Measurements from ENCODE around the gene AGAP1.

Gene AGAP1

GRCh38 chr2:235781775-235782174 lies 287.9 kb downstream of the AGAP1 start:
- no peak for DNase-seq

- DNase-seq: no peak
Observed at GRCh38 chr2:235784788-235785187, 290.9 kb downstream of the AGAP1 start.

GRCh38 chr2:235789552-235789951 lies 295.7 kb downstream of the AGAP1 start:
- DNase-seq: no peak

GRCh38 chr2:235793163-235793752 lies 299.4 kb downstream of the AGAP1 start:
- DNase-seq: peak in 1 of 2 experiments; percentile 39

- DNase-seq: no peak
Observed at GRCh38 chr2:235799281-235799680, 305.4 kb downstream of the AGAP1 start.

- no peak for DNase-seq
Observed at GRCh38 chr2:235802542-235802941, 308.7 kb downstream of the AGAP1 start.

- no peak for DNase-seq
Observed at GRCh38 chr2:235803028-235803427, 309.2 kb downstream of the AGAP1 start.

GRCh38 chr2:235804676-235805075 lies 310.8 kb downstream of the AGAP1 start:
- no peak for DNase-seq

- no peak for DNase-seq
Observed at GRCh38 chr2:235806986-235807750, 313.3 kb downstream of the AGAP1 start.

GRCh38 chr2:235808366-235808765 lies 314.5 kb downstream of the AGAP1 start:
- no peak for DNase-seq

GRCh38 chr2:235810252-235810651 lies 316.4 kb downstream of the AGAP1 start:
- no peak for DNase-seq

- peak; percentile 66 to 80 for DNase-seq
Observed at GRCh38 chr2:235810846-235811245, 317.0 kb downstream of the AGAP1 start.

GRCh38 chr2:235811446-235812184 lies 317.8 kb downstream of the AGAP1 start:
- no peak for DNase-seq

- DNase-seq: no peak
Observed at GRCh38 chr2:235812185-235812665, 318.4 kb downstream of the AGAP1 start.

- DNase-seq: no peak
Observed at GRCh38 chr2:235813398-235813797, 319.6 kb downstream of the AGAP1 start.

GRCh38 chr2:235820571-235820970 lies 326.7 kb downstream of the AGAP1 start:
- no peak for DNase-seq

- DNase-seq: no peak
Observed at GRCh38 chr2:235824331-235824730, 330.5 kb downstream of the AGAP1 start.

- no peak for DNase-seq
Observed at GRCh38 chr2:235825946-235826345, 332.1 kb downstream of the AGAP1 start.

GRCh38 chr2:235826826-235827225 lies 333.0 kb downstream of the AGAP1 start:
- no peak for DNase-seq

GRCh38 chr2:235827585-235827992 lies 333.7 kb downstream of the AGAP1 start:
- DNase-seq: no peak

- no peak for DNase-seq
Observed at GRCh38 chr2:235829726-235830125, 335.9 kb downstream of the AGAP1 start.

GRCh38 chr2:235831755-235832154 lies 337.9 kb downstream of the AGAP1 start:
- no peak for DNase-seq

- no peak for DNase-seq
Observed at GRCh38 chr2:235832941-235833340, 339.1 kb downstream of the AGAP1 start.
